ENCODE results near the gene RBMS3. TPM values are rescaled to one million over a fixed set of nuclear protein-coding genes. Genes with fewer than 3 reads are reported as not detected.
"Not testable (repeated sequence)": the region's sequence is repeated elsewhere in the genome, so short reads cannot be mapped to it uniquely, and the experiment has no call there.

The RBMS3 gene
- total RNA-seq, 2 donors from 2014 or later: 31.7 to 45.1 TPM

DNA sequence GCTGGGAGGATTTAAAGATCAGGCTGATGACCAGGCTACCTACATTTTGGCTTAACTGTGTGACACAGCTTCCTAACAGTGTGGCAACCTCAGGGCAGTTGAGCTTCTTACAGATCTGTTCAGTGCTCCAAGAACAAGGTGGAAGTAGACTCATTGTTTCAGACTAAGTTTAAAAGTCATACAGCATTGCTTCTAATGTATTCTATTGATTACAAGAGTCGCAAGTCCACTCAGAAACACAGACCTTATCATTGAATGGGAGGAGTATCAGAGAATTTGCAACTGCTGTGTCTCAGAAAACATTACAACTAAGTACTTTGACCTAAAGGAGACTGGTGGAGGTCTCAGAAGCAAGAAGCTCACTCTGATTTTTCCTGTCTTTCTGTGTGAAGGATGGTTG, 746.0 kb downstream of the RBMS3 start:
- Histone ChIP-seq H3K9me3 (no peaks in the 10 kb centered on the region), H3K36me3 (no peaks in the 10 kb centered on the region), H3K27ac (no peak overlapping the region), H3K4me1 (replicated peaks) (no peaks in the 10 kb centered on the region), H3K27me3 (replicated peaks; ENCODE audit: insufficient read depth) (no peaks in the 10 kb centered on the region), H3K4me3 (no peak overlapping the region)
- no peak for DNase-seq (ENCODE audit: low spot score)
- no peak for TF ChIP-seq POLR2AphosphoS5 (IDR thresholded peaks at IDR 0.05)
- TF ChIP-seq, protein P1, sequence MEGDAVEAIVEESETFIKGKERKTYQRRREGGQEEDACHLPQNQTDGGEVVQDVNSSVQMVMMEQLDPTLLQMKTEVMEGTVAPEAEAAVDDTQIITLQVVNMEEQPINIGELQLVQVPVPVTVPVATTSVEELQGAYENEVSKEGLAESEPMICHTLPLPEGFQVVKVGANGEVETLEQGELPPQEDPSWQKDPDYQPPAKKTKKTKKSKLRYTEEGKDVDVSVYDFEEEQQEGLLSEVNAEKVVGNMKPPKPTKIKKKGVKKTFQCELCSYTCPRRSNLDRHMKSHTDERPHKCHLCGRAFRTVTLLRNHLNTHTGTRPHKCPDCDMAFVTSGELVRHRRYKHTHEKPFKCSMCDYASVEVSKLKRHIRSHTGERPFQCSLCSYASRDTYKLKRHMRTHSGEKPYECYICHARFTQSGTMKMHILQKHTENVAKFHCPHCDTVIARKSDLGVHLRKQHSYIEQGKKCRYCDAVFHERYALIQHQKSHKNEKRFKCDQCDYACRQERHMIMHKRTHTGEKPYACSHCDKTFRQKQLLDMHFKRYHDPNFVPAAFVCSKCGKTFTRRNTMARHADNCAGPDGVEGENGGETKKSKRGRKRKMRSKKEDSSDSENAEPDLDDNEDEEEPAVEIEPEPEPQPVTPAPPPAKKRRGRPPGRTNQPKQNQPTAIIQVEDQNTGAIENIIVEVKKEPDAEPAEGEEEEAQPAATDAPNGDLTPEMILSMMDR (IDR thresholded peaks at IDR 0.05): no peak
- TF ChIP-seq POLR2A (IDR thresholded peaks at IDR 0.05): no peak
- intact Hi-C loops (cut with DNase I): no loop called here
- 67% methylated on average over 1 of the region's 1 CpG for WGBS

DNA sequence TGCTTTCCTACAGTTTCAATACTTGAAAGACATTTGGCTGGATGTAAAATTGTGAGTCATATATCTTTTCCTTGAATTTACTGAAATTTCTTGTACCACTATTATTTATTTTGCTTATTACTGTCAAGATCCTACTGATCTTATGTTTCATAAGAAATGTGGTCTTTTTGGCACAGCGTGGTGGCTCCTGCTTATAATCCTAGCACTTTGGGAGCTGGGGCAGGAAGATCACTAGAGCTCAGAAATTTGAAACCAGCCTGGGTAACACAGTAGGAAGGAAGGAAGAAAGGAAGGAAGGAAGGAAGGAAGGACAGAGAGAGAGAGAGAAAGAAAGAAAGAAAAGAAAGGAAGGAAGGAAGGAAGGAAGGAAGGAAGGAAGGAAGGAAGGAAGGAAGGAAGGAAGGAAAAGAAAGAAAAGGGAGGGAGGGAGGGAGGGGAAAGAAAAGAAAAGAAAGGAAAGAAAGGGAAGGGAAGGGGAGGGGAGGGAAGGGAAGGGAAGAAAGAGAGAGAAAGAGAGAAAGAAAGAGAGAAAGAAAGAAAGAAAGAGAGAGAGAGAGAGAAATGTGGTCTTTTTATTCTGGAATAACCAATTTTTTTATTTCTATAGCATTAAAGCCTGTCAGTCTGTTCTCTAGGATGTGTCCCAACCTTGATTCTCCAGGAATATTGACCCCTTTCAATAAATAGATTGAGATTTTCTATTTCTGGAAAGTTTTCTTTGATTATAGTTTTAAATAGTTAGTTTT, 753.5 kb downstream of the RBMS3 start:
- intact Hi-C loops (cut with DNase I): no loop called here
- TF ChIP-seq, protein P1 (IDR thresholded peaks at IDR 0.05): no peak
- TF ChIP-seq POLR2AphosphoS5 (IDR thresholded peaks at IDR 0.05) (no peak), POLR2A (IDR thresholded peaks at IDR 0.05) (no peak)
- no peak for DNase-seq (ENCODE audit: low spot score)
- H3K36me3 ChIP-seq: no peaks in the 10 kb centered on the region
- H3K4me3 ChIP-seq: no peak overlapping the region
- WGBS: 83% methylated on average over 1 of the region's 1 CpG
- H3K4me1 ChIP-seq (replicated peaks): no peaks in the 10 kb centered on the region
- H3K27ac ChIP-seq: no peak overlapping the region
- H3K9me3 ChIP-seq: no peaks in the 10 kb centered on the region
- no peaks in the 10 kb centered on the region for H3K27me3 ChIP-seq (replicated peaks; ENCODE audit: insufficient read depth)

DNA sequence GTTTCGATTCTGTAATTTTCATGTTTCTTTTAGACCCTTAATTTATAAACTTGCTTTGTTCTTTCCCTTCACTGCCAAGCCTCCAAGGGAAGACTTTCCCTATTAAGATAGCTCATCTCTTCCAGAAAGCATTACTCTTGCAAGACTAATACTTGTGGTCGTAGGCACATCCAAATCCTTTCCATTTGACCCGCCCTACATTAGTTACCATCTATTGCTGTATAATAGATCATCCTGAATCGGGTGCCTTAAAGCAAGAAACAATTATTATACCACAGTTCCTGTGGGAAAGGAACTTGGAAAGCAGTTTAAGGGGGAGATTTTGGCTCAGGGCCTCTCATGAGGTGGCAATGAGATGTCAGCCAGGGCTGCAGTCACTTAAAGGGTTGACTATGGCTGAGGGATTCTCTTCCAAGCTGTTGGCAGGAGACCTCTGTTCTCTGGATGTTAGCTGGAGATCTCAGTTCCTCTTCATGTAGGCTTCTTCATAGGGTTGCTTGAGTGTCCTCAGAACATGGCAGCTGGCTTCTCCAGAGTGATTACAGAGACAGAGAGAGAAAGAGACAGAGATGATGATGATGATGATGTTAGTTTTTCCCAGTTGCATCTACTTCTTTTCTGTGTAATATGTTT, 755.2 kb downstream of the RBMS3 start:
- DNase-seq (ENCODE audit: low spot score): no peak
- no peak overlapping the region for H3K4me3 ChIP-seq
- 77% methylated on average over 4 of the region's 4 CpGs for WGBS
- no peaks in the 10 kb centered on the region for H3K27me3 ChIP-seq (replicated peaks; ENCODE audit: insufficient read depth)
- H3K9me3 ChIP-seq: no peaks in the 10 kb centered on the region
- intact Hi-C loops (cut with DNase I): no loop called here
- no peaks in the 10 kb centered on the region for H3K4me1 ChIP-seq (replicated peaks)
- H3K36me3 ChIP-seq: no peaks in the 10 kb centered on the region
- H3K27ac ChIP-seq: no peak overlapping the region
- no peak for TF ChIP-seq POLR2A (IDR thresholded peaks at IDR 0.05)
- TF ChIP-seq, protein P1 (IDR thresholded peaks at IDR 0.05): no peak
- TF ChIP-seq POLR2AphosphoS5 (IDR thresholded peaks at IDR 0.05): no peak

DNA sequence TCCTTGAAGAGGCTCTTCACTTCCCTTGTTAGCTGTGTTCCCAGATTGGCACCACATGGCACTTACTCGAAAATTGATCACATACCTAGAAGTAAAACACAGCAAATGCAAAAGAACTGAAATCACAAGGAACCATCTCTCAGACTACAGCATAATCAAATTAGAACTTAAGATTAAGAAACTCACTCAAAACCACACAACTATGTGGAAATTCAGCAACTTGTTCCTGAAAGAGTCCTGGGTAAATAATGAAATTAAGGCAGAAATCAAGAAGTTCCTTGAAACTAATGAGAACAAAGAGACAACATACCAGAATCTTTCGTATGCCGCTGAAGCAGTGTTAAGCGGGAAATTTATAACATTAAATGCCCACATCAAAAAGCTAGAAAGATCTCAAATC, 759.3 kb downstream of the RBMS3 start:
- TF ChIP-seq, protein P1 (IDR thresholded peaks at IDR 0.05): no peak
- 96% methylated on average over 4 of the region's 4 CpGs for WGBS
- Histone ChIP-seq H3K36me3 (no peaks in the 10 kb centered on the region), H3K27me3 (replicated peaks; ENCODE audit: insufficient read depth) (no peaks in the 10 kb centered on the region), H3K27ac (no peak overlapping the region), H3K9me3 (no peaks in the 10 kb centered on the region), H3K4me1 (replicated peaks) (no peaks in the 10 kb centered on the region), H3K4me3 (no peak overlapping the region)
- no peak for DNase-seq (ENCODE audit: low spot score)
- intact Hi-C loops (cut with DNase I): loop anchor here (5.0 to 10.0 kb wide), 3 partner anchors 155 to 707 kb away; no protein-coding TSS in a partner anchor

DNA sequence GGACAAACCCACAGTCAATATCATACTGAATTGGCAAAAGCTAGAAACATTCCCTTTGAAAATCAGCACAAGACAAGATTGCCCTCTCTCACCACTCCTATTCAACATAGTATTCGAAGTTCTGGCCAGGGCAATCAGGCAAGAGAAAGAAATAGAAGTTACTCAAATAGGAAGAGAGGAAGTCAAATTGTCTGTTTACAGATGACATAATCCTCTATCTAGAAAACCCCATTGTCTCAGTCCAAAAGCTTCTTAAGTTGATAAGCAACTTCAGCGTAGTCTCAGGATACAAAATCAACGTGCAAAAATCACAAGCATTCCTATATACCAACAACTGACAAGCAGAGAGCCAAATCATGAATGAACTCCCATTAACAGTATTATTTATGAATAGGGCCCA, 760.6 kb downstream of the RBMS3 start:
- 54% methylated on average over 3 of the region's 3 CpGs for WGBS
- not testable (repeated sequence) for DNase-seq (ENCODE audit: low spot score); H3K27me3 ChIP-seq (replicated peaks; ENCODE audit: insufficient read depth); H3K27ac ChIP-seq; H3K4me1 ChIP-seq (replicated peaks); H3K9me3 ChIP-seq; H3K4me3 ChIP-seq; H3K36me3 ChIP-seq
- intact Hi-C loops (cut with DNase I): loop anchor here (5.0 to 10.0 kb wide), 3 partner anchors 153 to 706 kb away; no protein-coding TSS in a partner anchor
